GM23338 (cell line): ENCODE results near the gene ISG15. TPM values are rescaled to one million over a fixed set of nuclear protein-coding genes. Genes with fewer than 3 reads are reported as not detected.

Experiments
- CREB1 ChIP-seq: fragments of 250-450 bp; sonication (Bioruptor Pico); IDR thresholded peaks from 2 replicates; pipeline ENCODE4 v1.5.0; 2020; ENCODE audit warnings: low read depth, mild to moderate bottlenecking, moderate library complexity
- CTCF ChIP-seq, 2 experiments: fragments of 200-600 bp in 1 of 2; sonication (generic) in 1 of 2; conservative IDR thresholded peaks; 2 replicates each; pipeline versions ENCODE4 v1.5.1 to v1.6.1; 2016 to 2017; ENCODE audit warnings: antibody characterized with exemption in 2 of 2, low read depth in 2 of 2, mild to moderate bottlenecking in 2 of 2, moderate library complexity in 1 of 2
- EZH2 ChIP-seq: fragments of 200-600 bp; sonication (generic); IDR thresholded peaks from one replicate; pipeline ENCODE4 v1.8.0; 2017; ENCODE audit warnings: antibody characterized with exemption, mild to moderate bottlenecking, low read depth; ENCODE audit not compliant: unreplicated experiment
- JUNB ChIP-seq: IDR thresholded peaks from one replicate; pipeline ENCODE4 v1.6.1; 2016; ENCODE audit warnings: antibody characterized with exemption; ENCODE audit not compliant: unreplicated experiment
- NANOG ChIP-seq: IDR thresholded peaks from 2 replicates; pipeline ENCODE4 v1.6.1; 2016; ENCODE audit warnings: antibody characterized with exemption, borderline replicate concordance
- STAT1 ChIP-seq: IDR thresholded peaks from one replicate; pipeline ENCODE4 v1.6.1; 2016; ENCODE audit warnings: antibody characterized with exemption; ENCODE audit not compliant: unreplicated experiment
- ZNF462 ChIP-seq: fragments of 250-450 bp; sonication (Bioruptor Pico); IDR thresholded peaks from 2 replicates; pipeline ENCODE4 v1.5.0; 2020; ENCODE audit warnings: mild to moderate bottlenecking, moderate library complexity
- polyA plus RNA-seq: library from polyadenylated mRNA; unstranded; fragments of >200 nt; fragmentation: Nextera tagmentation; extraction: Ambion mirVana; gene quantifications from 2 replicates; pipeline ENCODE4 v1.2.1, GENCODE V29; 2016
- total RNA-seq: library from RNA; depleted of rRNA; stranded (reverse); fragments of >200 nt; shearing (Covaris generic); gene quantifications from 2 replicates; pipeline ENCODE4 v1.2.3, GENCODE V29; 2014

ISG15 gene
- total and polyA plus RNA-seq, 2 experiments from 2014 or later = 52.9 to 101 TPM

GRCh38 chr1:1038694-1039093 lies 25.4 kb downstream of the ISG15 start (continued):
- TF ChIP-seq ZNF462 (no peak), JUNB (no peak), STAT1 (no peak), CTCF (conservative IDR thresholded peaks at IDR 0.05; ENCODE audit: low read depth in 2 of 2) (no peak), EZH2 (no peak), NANOG (no peak), CREB1 (no peak)
